Psoas muscle (tissue), 8 donors: ENCODE data around the gene MTF1. TPM values are rescaled to one million over a fixed set of nuclear protein-coding genes. Genes with fewer than 3 reads are reported as not detected.

ENCODE experiments used
- ATAC-seq, 4 donors: fragments of 200-7000 bp; cut with Tn5 transposase; one replicate each; pipeline ENCODE4 v1.9.1; 2020; ENCODE audit warnings: moderate library complexity in 3 of 4, mild to moderate bottlenecking in 2 of 4
- DNase-seq, 2 donors: peaks; one replicate each; pipeline ENCODE4 v3.0.0-alpha.2; 2020
- H3K27ac ChIP-seq: fragments of 200-600 bp; one replicate; pipeline ENCODE4 v1.8.0; 2022
- H3K27me3 ChIP-seq, 3 donors: fragments of 200-600 bp in 1 of 3; one replicate each; pipeline versions ENCODE4 v1.6.1 to v1.8.0; 2013 to 2022; ENCODE audit warnings: low read length in 2 of 3, mild to moderate bottlenecking in 2 of 3, moderate library complexity in 1 of 3; ENCODE audit not compliant: insufficient read depth in 3 of 3
- H3K36me3 ChIP-seq, 2 donors: fragments of 200-600 bp in 1 of 2; one replicate each; pipeline versions ENCODE4 v1.6.1 to v1.8.0; 2013 to 2022; ENCODE audit warnings: low read depth in 1 of 2, mild to moderate bottlenecking in 1 of 2, moderate library complexity in 1 of 2; ENCODE audit not compliant: insufficient read depth in 1 of 2
- H3K4me1 ChIP-seq: fragments of 200-600 bp; one replicate; pipeline ENCODE4 v1.8.0; 2022
- H3K4me3 ChIP-seq: fragments of 200-600 bp; one replicate; pipeline ENCODE4 v1.8.0; 2022; ENCODE audit warnings: mild to moderate bottlenecking
- H3K9me3 ChIP-seq: fragments of 200-600 bp; one replicate; pipeline ENCODE4 v1.8.0; 2022
- WGBS, 3 donors: extraction: QIAGEN DNeasy Blood & Tissue Kit; methylation state at CpG; one replicate each; pipeline versions ENCODE4 v1.1.6 to v1.1.7; 2013; 5-methylcytosine and 5-hydroxymethylcytosine counted together
- intact Hi-C, 2 donors: fragments of 100-400 bp; cut with DNase I; formaldehyde crosslinking; loops; one replicate each; pipeline versions ENCODE4 v1.11.0 to v1.14.2; 2022
- polyA plus RNA-seq, 3 donors: library from polyadenylated mRNA; stranded (reverse); fragments of 200-250 nt; gene quantifications; one replicate each; pipeline ENCODE4 v1.2.3, GENCODE V29; 2013
- total RNA-seq, 4 donors: library from RNA; stranded (reverse); fragmentation: NEBNext Ultra II Directional in 2 of 4; extraction: Animal tissue kit (Norgen Biotek cat#: 25700) in 2 of 4; gene quantifications; one replicate each; pipeline versions ENCODE4 v1.2.1 to v1.2.4, GENCODE V29; 2021 to 2023
- TF ChIP-seq, protein P1 (sequence below): fragments of 200-600 bp; IDR thresholded peaks from one replicate; pipeline ENCODE4 v1.8.0; 2022; ENCODE audit warnings: antibody characterized with exemption
- donor health status: healthy with polysubstance abuse.
- donor health status: DM: no; HTN: no; CAD: no; lungs with moderate emphysema.
- donor health status: Bipolar disorder and iron deficiency.
- donor health status: healthy.
- donor health status: DM: yes; HTN: yes; CAD: no.
- donor health status: DM: no; HTN: no; CAD: no.
- donor health status: DM: no; HTN: no; CAD: no.
- donor health status: DM: yes; HTN: yes; CAD: no.

MTF1 gene
- total and polyA plus RNA-seq, 7 donors, result 3.1 to 20.2 (median 13.3) TPM

DNA sequence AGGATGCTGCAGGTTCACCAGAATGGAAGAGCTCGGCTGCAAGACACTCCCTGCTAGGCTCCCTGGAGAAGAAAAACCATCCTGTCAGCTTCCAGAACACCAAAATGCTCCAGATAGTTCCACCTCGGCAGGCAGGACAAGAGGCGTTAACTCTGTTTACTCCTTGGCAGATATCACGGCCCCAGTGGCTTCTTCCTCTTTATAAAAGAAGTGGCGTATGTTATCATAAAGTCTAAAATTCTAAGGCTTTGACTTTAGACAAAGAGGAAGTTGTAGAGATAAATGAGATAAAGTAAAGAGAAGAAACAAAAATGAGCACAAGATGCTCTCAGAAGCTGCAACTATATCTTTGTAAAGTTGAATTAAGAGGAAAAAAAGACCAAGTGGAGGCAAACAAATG lies 24.3 kb upstream of the MTF1 start:
- Histone ChIP-seq H3K4me1 (no peaks in the 10 kb centered on the region), H3K27ac (no peak overlapping the region), H3K27me3 (no peaks in the 10 kb centered on the region), H3K4me3 (no peak overlapping the region), H3K9me3 (no peaks in the 10 kb centered on the region), H3K36me3 (peaks cover 28 to 99% of the 10 kb centered on the region in 2 donors)
- WGBS, 3 donors, result 79 to 90% (median 87%) methylated on average over 5 of the region's 5 CpGs
- TF ChIP-seq, protein P1, sequence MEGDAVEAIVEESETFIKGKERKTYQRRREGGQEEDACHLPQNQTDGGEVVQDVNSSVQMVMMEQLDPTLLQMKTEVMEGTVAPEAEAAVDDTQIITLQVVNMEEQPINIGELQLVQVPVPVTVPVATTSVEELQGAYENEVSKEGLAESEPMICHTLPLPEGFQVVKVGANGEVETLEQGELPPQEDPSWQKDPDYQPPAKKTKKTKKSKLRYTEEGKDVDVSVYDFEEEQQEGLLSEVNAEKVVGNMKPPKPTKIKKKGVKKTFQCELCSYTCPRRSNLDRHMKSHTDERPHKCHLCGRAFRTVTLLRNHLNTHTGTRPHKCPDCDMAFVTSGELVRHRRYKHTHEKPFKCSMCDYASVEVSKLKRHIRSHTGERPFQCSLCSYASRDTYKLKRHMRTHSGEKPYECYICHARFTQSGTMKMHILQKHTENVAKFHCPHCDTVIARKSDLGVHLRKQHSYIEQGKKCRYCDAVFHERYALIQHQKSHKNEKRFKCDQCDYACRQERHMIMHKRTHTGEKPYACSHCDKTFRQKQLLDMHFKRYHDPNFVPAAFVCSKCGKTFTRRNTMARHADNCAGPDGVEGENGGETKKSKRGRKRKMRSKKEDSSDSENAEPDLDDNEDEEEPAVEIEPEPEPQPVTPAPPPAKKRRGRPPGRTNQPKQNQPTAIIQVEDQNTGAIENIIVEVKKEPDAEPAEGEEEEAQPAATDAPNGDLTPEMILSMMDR, result no peak
- ATAC-seq (no peak), DNase-seq (no peak)
- intact Hi-C loops, result loop anchor here in 1 of 2 donors (5.0 kb wide), 1 partner anchor 84 kb away; no protein-coding TSS in a partner anchor

DNA sequence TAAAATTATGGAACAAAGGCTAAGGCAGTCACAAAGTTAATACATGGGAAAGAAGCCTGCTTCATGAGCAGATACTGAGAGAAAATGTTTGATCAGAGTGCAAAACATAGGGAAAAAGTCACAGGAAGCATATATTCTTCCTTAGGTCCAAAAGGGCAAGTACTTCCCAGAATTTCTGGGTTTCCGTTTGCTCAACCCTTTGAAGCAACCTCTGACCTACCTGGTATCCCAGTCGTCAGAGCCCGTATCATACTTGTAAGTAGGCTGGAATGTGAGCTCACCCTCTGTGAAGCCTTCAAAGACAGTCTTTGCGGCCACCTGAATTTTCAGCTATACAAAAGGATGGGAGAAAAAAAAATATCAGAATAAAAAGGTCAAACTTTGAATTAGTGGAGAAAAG lies 20.5 kb upstream of the MTF1 start:
- TF ChIP-seq, protein P1, result no peak
- Histone ChIP-seq H3K36me3 (peaks cover 13 to 99% of the 10 kb centered on the region in 2 donors), H3K27me3 (no peaks in the 10 kb centered on the region), H3K9me3 (no peaks in the 10 kb centered on the region), H3K4me1 (no peaks in the 10 kb centered on the region), H3K27ac (no peak overlapping the region), H3K4me3 (no peak overlapping the region)
- intact Hi-C loops, result loop anchor here in 1 of 2 donors (5.0 kb wide), 1 partner anchor 87 kb away; no protein-coding TSS in a partner anchor
- ATAC-seq (no peak), DNase-seq (no peak)
- WGBS, 3 donors, result 89 to 93% (median 92%) methylated on average over 4 of the region's 4 CpGs

DNA sequence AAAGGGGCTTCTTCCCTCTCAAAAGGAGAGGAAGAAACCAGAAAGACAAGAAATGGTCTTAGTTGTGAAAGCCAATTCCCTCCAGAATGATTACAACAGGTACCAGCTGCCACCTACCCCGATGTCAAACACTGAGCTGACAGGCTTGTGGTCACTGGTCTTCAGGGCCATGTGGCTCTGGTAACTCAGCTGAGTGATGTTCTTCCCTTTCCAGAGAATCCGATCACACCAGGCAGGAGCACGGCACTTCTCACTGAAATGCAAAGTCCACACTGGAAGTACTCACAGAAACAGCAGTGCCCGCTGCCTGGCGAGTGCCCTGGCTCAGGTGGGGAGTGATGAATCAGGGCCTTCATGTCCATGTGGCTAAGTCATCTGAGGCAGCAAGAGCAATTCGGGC lies 18.7 kb upstream of the MTF1 start:
- Histone ChIP-seq H3K9me3 (no peaks in the 10 kb centered on the region), H3K4me1 (no peaks in the 10 kb centered on the region), H3K36me3 (peaks cover 9 to 99% of the 10 kb centered on the region in 2 donors), H3K27me3 (no peaks in the 10 kb centered on the region), H3K4me3 (no peak overlapping the region), H3K27ac (no peak overlapping the region)
- DNase-seq (no peak), ATAC-seq (no peak)
- 89 to 94% (median 91%) methylated on average over 6 of the region's 6 CpGs for WGBS, 3 donors
- intact Hi-C loops, result no loop called here
- TF ChIP-seq, protein P1, result no peak

DNA sequence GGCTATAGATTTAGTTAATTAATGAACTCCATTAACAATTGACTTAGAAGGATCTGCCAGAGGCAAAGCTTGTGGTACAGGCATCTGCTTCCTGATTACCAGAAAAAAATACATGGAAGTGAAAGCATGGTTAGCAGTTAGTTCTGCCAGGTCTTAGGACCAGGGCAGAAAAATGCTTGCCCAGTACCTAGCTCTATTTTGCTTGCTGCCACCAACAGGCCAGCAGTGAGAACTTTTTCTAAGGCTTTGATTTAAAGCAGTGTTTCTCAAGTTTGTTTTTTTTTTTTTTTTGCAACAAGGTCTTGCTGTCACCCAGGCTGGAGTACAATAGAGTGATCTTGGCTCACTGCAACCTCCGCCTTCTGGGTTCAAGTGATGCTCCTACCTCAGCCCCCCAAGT lies 16.4 kb upstream of the MTF1 start:
- intact Hi-C loops, result no loop called here
- WGBS, 3 donors, result 94 to 100% (median 98%) methylated on average over 1 of the region's 1 CpG
- TF ChIP-seq, protein P1, result no peak
- Histone ChIP-seq H3K4me1 (no peaks in the 10 kb centered on the region), H3K36me3 (peaks cover 16 to 95% of the 10 kb centered on the region in 2 donors), H3K4me3 (no peak overlapping the region), H3K27me3 (no peaks in the 10 kb centered on the region), H3K9me3 (no peaks in the 10 kb centered on the region), H3K27ac (no peak overlapping the region)
- DNase-seq, result no peak
- ATAC-seq, result no peak

DNA sequence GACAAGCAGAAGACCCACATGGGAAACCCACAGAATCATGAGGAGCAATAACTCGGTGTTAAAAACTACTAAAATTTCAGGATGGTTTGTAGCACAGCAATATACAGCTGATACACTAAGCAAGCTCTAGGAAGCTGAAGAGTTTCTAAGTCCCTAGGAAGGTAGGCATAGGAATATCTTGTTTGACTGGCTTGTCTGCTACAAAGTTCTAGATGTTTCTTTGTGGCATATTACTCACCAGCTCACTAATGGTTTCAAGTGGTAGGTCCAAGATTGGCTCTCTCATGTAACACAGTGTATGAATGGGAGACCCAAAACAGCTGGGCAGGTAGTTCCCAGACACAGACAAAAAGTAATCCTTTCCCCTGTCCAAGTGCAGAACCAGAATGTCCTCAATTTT lies 13.3 kb upstream of the MTF1 start:
- Histone ChIP-seq H3K9me3 (no peaks in the 10 kb centered on the region), H3K36me3 (peaks cover 11 to 91% of the 10 kb centered on the region in 2 donors), H3K4me3 (no peak overlapping the region), H3K27me3 (no peaks in the 10 kb centered on the region), H3K27ac (no peak overlapping the region), H3K4me1 (no peaks in the 10 kb centered on the region)
- DNase-seq, result no peak
- 96 to 100% (median 97%) methylated on average over 1 of the region's 1 CpG for WGBS, 3 donors
- TF ChIP-seq, protein P1, result no peak
- ATAC-seq, result no peak
- intact Hi-C loops, result no loop called here
